CD14-positive monocyte (primary cell): ENCODE measurements around the gene CST7. TPM values are rescaled to one million over a fixed set of nuclear protein-coding genes. Genes with fewer than 3 reads are reported as not detected.
A peak's percentile ranks its signal among the peaks of the same experiment; 100 is the strongest.

Source experiments
- DNase-seq, 3 donors: peaks; one replicate each; pipeline ENCODE4 v3.0.0-alpha.2; 2011 to 2022
- H2AFZ ChIP-seq: 2 replicates; pipeline ENCODE4 v1.6.0; 2012; ENCODE audit warnings: mild to moderate bottlenecking, low read depth, low read length, inconsistent platforms; ENCODE audit not compliant: insufficient read depth, poor library complexity, severe bottlenecking
- H3K27ac ChIP-seq, 2 donors: 1 replicate in 1 of 2; 2 replicates in 1 of 2; pipeline ENCODE4 v1.5.1; 2012 to 2013; ENCODE audit warnings: low read length in 2 of 2, control low read depth in 1 of 2, inconsistent platforms in 1 of 2, low read depth in 1 of 2, mild to moderate bottlenecking in 1 of 2
- H3K27me3 ChIP-seq, 2 donors: one replicate each; pipeline versions ENCODE4 v1.6.0 to v1.6.1; 2011 to 2013; ENCODE audit warnings: low read length in 2 of 2; ENCODE audit not compliant: control insufficient read depth in 2 of 2, insufficient read depth in 2 of 2
- H3K36me3 ChIP-seq, 2 donors: replicated peaks in 1 of 2; 1 replicate in 1 of 2; 2 replicates in 1 of 2; pipeline versions ENCODE4 v1.5.1 to v1.6.1; 2012 to 2013; ENCODE audit warnings: low read length in 2 of 2, control low read depth in 1 of 2, inconsistent platforms in 1 of 2, mild to moderate bottlenecking in 1 of 2; ENCODE audit not compliant: insufficient read depth in 2 of 2, control insufficient read depth in 1 of 2
- H3K4me1 ChIP-seq, 2 donors: 1 replicate in 1 of 2; 2 replicates in 1 of 2; pipeline versions ENCODE4 v1.5.1 to v1.6.1; 2012 to 2013; ENCODE audit warnings: low read length in 2 of 2, control low read depth in 1 of 2, inconsistent platforms in 1 of 2, mild to moderate bottlenecking in 1 of 2, moderate library complexity in 1 of 2; ENCODE audit not compliant: insufficient read depth in 2 of 2, control insufficient read depth in 1 of 2
- H3K4me2 ChIP-seq: replicated peaks from 2 replicates; pipeline ENCODE3; 2012; ENCODE audit warnings: low read length, moderate library complexity, mild to moderate bottlenecking; ENCODE audit not compliant: poor library complexity, severe bottlenecking; ENCODE audit errors: extremely low read depth
- H3K4me3 ChIP-seq, 3 experiments: fragments of 200-600 bp in 1 of 3; sonication (generic) in 1 of 3; replicated peaks in 1 of 3; 1 replicate in 2 of 3; 2 replicates in 1 of 3; pipeline ENCODE4 v1.5.1; 2011 to 2013; ENCODE audit warnings: low read length in 3 of 3, mild to moderate bottlenecking in 3 of 3, control low read depth in 2 of 3, low read depth in 2 of 3, inconsistent platforms in 1 of 3, moderate library complexity in 1 of 3
- H3K79me2 ChIP-seq: 2 replicates; pipeline ENCODE4 v1.6.0; 2012; ENCODE audit warnings: mild to moderate bottlenecking, control low read depth, inconsistent platforms, low read length, moderate library complexity; ENCODE audit not compliant: insufficient read depth
- H3K9ac ChIP-seq: 2 replicates; pipeline ENCODE4 v1.6.0; 2017; ENCODE audit warnings: low read length, mild to moderate bottlenecking; ENCODE audit not compliant: insufficient read depth, poor library complexity, severe bottlenecking
- H3K9me3 ChIP-seq, 2 donors: replicated peaks in 1 of 2; 1 replicate in 1 of 2; 2 replicates in 1 of 2; pipeline versions ENCODE4 v1.5.1 to v1.6.1; 2012 to 2013; ENCODE audit warnings: low read length in 2 of 2, control low read depth in 1 of 2; ENCODE audit not compliant: control insufficient read depth in 1 of 2, insufficient read depth in 1 of 2
- H4K20me1 ChIP-seq: 2 replicates; pipeline ENCODE4 v1.6.0; 2012; ENCODE audit warnings: mild to moderate bottlenecking, low read length, control low read depth, moderate library complexity; ENCODE audit not compliant: insufficient read depth
- H3K27ac Mint-ChIP-seq, 7 donors: one replicate each; pipeline ENCODE4 v1.8.0; 2020; ENCODE audit warnings: mild to moderate bottlenecking in 7 of 7, mixed read lengths in 7 of 7, moderate library complexity in 6 of 7, inconsistent platforms in 2 of 7
- H3K27me3 Mint-ChIP-seq, 3 donors: one replicate each; pipeline ENCODE4 v1.8.0; 2021 to 2022; ENCODE audit warnings: low read depth in 3 of 3, mild to moderate bottlenecking in 3 of 3, mixed read lengths in 3 of 3, moderate library complexity in 3 of 3, inconsistent platforms in 1 of 3
- H3K36me3 Mint-ChIP-seq, 2 donors: one replicate each; pipeline ENCODE4 v1.8.0; 2020; ENCODE audit warnings: mixed read lengths in 2 of 2, inconsistent platforms in 1 of 2, mild to moderate bottlenecking in 1 of 2
- H3K4me1 Mint-ChIP-seq: one replicate; pipeline ENCODE4 v1.8.0; 2020; ENCODE audit warnings: mild to moderate bottlenecking, mixed read lengths
- H3K4me3 Mint-ChIP-seq, 2 donors: one replicate each; pipeline ENCODE4 v1.8.0; 2020; ENCODE audit warnings: mild to moderate bottlenecking in 2 of 2, mixed read lengths in 2 of 2, moderate library complexity in 1 of 2
- H3K9me3 Mint-ChIP-seq, 7 donors: one replicate each; pipeline ENCODE4 v1.8.0; 2020 to 2022; ENCODE audit warnings: mixed read lengths in 7 of 7, mild to moderate bottlenecking in 6 of 7, moderate library complexity in 6 of 7, inconsistent platforms in 2 of 7
- CTCF ChIP-seq: fragments of 200-600 bp; IDR thresholded peaks from one replicate; pipeline ENCODE4 v1.8.0; 2022; ENCODE audit warnings: antibody characterized with exemption, mild to moderate bottlenecking
- WGBS: methylation state at CpG from one replicate; pipeline ENCODE4 v1.1.5; 2013; ENCODE audit warnings: missing lambda C conversion rate; ENCODE audit not compliant: insufficient coverage; 5-methylcytosine and 5-hydroxymethylcytosine counted together
- intact Hi-C, 2 donors: fragments of 100-400 bp; cut with micrococcal nuclease; formaldehyde crosslinking; loops; one replicate each; pipeline versions ENCODE4 v1.15.0 to v1.15.1; 2023
- polyA plus RNA-seq, 3 donors: library from polyadenylated mRNA; depleted of rRNA in 1 of 3; unstranded in 2 of 3; stranded (reverse) in 1 of 3; fragments of 300-500 nt in 2 of 3; fragments of >200 nt in 1 of 3; fragmentation: Illumina TruSeq in 2 of 3; gene quantifications; 1 replicate in 2 of 3; 2 replicates in 1 of 3; pipeline ENCODE4 v1.2.3, GENCODE V29; 2012 to 2021

Gene CST7
- polyA plus RNA-seq, 3 donors: 1.2 to 3.2 (median 1.8) TPM

DNA sequence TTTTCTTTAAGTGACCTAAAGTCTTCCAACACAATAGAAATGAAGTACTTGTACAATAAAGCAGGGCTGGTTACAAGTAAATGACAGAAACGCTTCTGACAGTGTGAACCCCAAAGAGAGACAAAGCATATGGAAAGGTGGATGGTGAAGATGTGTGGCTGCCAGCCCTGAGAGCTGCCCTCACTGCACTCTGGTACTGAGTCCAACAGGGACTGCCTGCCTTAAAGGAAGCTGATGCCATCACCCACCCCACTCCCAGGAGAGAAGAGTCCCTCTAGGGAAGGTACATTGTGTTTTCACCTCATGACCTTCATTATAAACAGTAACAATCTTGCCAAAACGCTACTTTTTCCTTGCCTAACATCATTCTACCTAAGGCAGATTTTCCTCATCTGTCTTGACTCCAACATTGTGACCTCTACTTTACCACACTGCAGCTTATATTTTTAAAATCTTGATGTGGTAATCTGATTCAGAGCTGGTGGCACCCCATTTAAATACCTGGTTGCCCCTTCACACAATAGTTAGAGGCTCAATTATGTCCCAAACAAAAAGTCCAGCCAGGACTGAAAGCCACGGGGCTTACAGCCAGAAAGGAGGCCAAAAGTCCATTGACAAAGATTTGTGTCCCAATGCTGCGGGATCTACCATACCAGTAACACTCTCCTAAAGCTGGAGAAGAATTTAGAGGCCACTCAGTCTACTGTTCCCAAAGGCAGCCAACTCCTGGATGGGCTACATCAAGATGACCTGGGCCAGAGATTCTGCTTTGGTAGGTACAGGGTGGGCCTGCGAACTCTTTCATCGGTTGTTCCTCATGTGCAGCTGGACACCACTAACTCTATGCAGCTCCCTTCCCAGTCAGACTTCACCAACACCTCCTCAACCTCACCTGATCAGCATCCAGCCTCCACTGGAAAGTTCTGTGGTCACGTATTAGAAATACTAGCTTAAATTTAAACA lies 39.1 kb downstream of the CST7 start:
- intact Hi-C loops: no loop called here
- H3K4me3 ChIP-seq: no peak overlapping the region
- Mint-ChIP-seq H3K4me1 (peaks cover 91% of the 10 kb centered on the region), H3K4me3 (no peak overlapping the region), H3K9me3 (no peaks in the 10 kb centered on the region), H3K27me3 (peaks cover 0 to 3% (median 2%) of the 10 kb centered on the region in 3 donors), H3K27ac (peak overlapping the region in 3 of 7 donors; percentile 14 to 88 (median 83)), H3K36me3 (peaks cover 11 to 14% of the 10 kb centered on the region in 2 donors)
- H3K4me1 ChIP-seq: peaks cover 66 to 89% of the 10 kb centered on the region in 2 donors
- H3K27me3 ChIP-seq: no peaks in the 10 kb centered on the region
- peaks cover 0 to 4% of the 10 kb centered on the region in 2 donors for H3K36me3 ChIP-seq
- WGBS: 100% methylated on average over 5 of the region's 7 CpGs
- H3K79me2 ChIP-seq: peaks cover 90% of the 10 kb centered on the region
- no peak overlapping the region for H3K4me2 ChIP-seq
- TF ChIP-seq CTCF: no peak
- H4K20me1 ChIP-seq: peaks cover 8% of the 10 kb centered on the region
- H3K27ac ChIP-seq: peak overlapping the region in 1 of 2 donors; percentile 60
- no peak for DNase-seq
- H2AFZ ChIP-seq: no peak overlapping the region
- H3K9me3 ChIP-seq: no peaks in the 10 kb centered on the region
- no peak overlapping the region for H3K9ac ChIP-seq

DNA sequence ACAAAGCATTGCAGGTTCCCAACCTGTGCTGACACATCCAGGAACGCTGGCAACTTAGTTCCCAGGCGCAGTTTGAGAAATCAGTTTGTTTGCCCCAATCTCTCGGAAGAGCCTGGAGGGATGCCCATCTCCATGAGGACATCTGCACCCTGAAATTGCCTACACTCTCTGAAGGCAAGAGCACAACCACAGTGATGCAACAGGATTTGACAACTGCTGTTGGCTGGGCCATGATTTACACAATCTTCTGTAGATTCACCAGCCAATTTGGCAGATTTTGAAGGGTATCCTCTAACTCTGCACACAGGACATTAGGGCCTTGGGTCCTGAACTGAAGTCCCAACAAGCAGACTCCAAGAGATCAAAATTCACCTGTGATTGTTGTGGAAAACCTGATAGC lies 40.1 kb downstream of the CST7 start:
- no peaks in the 10 kb centered on the region for H3K9me3 Mint-ChIP-seq
- Histone ChIP-seq H3K27ac (peak overlapping the region in 1 of 2 donors; percentile 60), H4K20me1 (peaks cover 8% of the 10 kb centered on the region), H3K9me3 (no peaks in the 10 kb centered on the region), H3K79me2 (peaks cover 79% of the 10 kb centered on the region), H3K4me1 (peaks cover 69 to 87% of the 10 kb centered on the region in 2 donors), H3K27me3 (no peaks in the 10 kb centered on the region), H3K9ac (no peak overlapping the region), H2AFZ (no peak overlapping the region), H3K4me2 (no peak overlapping the region), H3K4me3 (no peak overlapping the region), H3K36me3 (no peaks in the 10 kb centered on the region)
- H3K27ac Mint-ChIP-seq: peak overlapping the region in 6 of 7 donors; percentile 44 to 88 (median 80)
- peaks cover 3 to 7% of the 10 kb centered on the region in 2 donors for H3K36me3 Mint-ChIP-seq
- H3K4me1 Mint-ChIP-seq: peaks cover 92% of the 10 kb centered on the region
- intact Hi-C loops: no loop called here
- DNase-seq: peak in 2 of 3 donors; percentile 27 to 31
- 34% methylated on average over 3 of the region's 3 CpGs for WGBS
- no peak for TF ChIP-seq CTCF
- no peak overlapping the region for H3K4me3 Mint-ChIP-seq
- H3K27me3 Mint-ChIP-seq: peaks cover 0 to 2% (median 0%) of the 10 kb centered on the region in 3 donors
